Measurements from ENCODE around the gene TRIM54.
"Not testable (repeated sequence)": the region's sequence is repeated elsewhere in the genome, so short reads cannot be mapped to it uniquely, and the experiment has no call there.

Gene TRIM54

DNA sequence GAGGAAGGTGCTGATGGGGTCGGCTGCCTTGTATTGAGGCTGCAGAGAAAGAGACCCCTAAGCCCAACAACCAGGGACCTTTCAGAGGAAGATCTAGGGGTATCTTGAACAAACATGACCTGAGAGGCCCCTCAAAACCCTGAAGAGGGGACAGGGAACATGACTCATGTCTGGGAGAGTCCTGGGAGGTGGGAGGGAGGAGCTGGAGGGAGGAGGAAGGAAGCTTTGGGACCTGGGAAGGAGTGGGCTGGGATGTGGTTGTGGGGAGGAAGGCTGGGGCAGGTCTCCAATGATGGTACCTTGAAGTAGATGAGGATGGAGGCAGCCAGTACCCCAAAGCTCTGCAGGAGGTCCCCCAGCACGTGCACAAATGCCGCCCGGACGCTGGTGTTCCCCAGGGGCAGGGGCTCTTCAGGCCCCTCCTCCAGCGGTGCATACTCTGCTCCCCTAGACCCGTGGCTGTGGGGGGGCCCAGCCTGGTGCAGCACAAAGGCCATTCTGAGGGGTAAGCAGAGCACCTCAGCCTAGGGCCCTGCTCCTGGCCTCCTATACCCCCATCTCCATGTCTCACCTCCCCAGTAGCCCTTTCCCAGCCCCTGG, 25.3 kb upstream of the TRIM54 start:
- DNase-seq (ENCODE audit: low read depth, low spot score) = no peak
- H3K27ac ChIP-seq = no peak overlapping the region

DNA sequence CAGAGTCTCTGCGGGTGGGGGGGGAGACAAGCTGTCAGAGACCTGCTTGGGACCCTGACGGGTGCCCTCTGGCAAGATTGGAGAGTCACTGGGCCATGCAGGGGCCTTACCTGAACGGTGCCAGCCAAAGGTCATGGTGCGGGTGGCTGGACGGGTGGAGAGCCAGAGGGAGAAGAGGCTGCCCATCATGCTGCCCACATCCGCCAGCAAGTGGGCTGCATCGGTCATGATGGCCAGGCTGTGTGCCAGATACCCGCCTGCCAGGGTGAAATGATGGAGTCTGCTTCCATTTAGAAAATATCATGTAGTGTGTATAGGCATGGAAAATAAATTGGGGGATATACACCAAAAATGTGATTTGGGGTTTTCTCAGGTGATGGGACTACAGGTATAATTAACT, 24.2 kb upstream of the TRIM54 start:
- no peak for DNase-seq (ENCODE audit: low read depth, low spot score)
- no peak overlapping the region for H3K27ac ChIP-seq

DNA sequence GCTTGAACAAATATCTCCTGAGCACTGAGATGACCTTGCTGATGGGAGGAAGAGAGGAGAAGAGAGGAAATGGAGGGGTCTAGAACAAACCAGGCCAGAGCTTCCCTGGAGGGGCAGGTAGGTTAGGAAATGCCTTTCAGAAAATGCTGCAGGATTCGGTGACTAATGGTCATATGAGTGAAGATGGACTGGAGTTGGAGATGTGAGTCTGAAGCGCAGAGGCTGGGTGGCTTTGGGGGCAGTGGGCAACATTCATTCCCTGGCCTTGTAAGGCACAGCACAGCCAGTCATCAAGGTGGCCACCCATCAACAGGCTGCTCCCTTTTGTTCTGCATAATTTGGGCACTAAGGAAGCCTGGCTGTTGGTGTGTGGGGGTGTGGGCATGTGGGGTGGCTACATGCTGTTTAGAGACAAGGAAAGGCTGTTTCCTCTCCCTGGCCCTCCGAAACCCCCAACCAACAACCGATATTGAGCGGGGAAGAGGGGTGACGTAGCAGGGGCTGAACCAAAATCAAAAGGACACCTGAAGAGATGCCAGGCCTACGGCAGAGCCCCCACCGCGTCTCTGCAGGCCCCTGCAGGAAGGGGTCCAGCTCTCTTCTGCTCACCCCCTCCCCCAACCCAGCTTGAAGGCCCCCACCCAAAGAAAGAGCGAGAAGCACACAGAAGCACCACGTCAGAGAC, 20.8 kb upstream of the TRIM54 start:
- no peak for DNase-seq (ENCODE audit: low read depth, low spot score)

DNA sequence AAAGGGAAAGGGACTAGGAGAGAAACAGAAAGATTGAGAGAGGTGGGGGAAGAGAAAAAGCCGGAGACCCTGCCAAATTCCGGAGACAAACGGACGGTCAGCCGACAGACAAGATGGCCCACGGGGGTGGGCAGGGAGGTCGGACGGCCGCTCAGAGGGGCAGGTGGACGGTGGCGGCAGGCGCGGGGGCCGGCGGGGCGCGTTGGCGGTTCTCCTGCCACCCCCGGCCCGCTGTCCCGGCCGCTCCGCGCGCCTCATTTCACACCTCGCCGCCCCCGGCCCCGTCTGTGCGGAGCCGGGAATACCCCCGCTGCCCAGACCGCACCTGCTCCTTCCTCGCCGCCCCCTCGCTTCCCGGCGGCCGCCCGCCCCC, 20.3 kb upstream of the TRIM54 start:
- no peak for DNase-seq (ENCODE audit: low read depth, low spot score)
- H3K27ac ChIP-seq = no peak overlapping the region

More for the DNA sequence above, 20.8 kb upstream of the TRIM54 start:
- H3K27ac ChIP-seq = no peak overlapping the region

DNA sequence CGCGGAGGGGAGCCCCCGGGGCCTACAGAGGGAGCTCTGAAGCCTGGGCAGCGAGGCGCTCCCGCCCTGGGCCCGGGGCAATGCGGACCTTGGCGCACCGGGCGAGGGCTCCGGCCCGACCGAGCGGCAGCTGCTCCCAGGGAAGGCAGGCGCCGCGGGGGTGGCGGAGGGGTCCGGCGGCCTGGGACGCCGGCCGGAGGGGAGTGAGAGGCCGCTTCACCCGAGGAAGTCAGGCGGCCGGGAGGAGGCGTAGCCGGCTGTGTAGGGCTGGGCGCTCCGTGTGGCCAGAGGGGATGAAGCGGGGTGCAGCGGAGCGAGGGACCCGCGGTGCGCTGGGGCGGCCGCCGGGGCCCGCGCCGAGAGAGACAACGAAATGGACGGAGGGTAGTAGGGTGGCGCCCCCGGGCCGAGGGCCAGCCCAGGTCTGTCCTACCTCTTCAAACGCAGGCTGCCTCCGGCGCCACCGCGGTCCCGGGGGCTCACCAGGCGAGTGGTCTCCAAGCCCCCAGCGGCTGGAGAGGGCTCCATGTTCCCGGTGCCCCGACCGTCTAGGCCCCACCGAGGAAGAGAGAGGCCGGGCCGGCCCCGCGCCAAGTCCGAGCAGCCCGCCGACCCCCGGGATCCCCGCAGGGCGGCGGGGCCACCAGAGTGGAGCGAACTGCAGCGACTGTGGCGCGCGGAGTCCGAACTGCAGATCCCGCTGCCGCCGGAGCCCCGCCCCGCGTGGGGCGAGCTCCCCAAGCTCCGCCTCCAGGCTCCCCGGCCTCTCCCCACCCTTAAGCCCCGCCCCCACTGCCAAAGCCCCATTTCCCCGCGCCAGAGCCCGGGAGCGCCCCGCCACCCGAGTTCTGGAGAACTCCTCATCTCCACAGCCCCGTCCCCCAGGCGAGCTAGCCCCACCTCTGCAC, 19.6 kb upstream of the TRIM54 start, which contains the start of gene SLC30A3:
TSS of gene SLC30A3 (minus strand) at position 669 of the 908 bp plus-strand sequence. CDS start at position 528, 141 bp downstream.
- no peak for DNase-seq (ENCODE audit: low read depth, low spot score)
- no peak within 1 kb of the TSS for H3K27ac ChIP-seq

DNA sequence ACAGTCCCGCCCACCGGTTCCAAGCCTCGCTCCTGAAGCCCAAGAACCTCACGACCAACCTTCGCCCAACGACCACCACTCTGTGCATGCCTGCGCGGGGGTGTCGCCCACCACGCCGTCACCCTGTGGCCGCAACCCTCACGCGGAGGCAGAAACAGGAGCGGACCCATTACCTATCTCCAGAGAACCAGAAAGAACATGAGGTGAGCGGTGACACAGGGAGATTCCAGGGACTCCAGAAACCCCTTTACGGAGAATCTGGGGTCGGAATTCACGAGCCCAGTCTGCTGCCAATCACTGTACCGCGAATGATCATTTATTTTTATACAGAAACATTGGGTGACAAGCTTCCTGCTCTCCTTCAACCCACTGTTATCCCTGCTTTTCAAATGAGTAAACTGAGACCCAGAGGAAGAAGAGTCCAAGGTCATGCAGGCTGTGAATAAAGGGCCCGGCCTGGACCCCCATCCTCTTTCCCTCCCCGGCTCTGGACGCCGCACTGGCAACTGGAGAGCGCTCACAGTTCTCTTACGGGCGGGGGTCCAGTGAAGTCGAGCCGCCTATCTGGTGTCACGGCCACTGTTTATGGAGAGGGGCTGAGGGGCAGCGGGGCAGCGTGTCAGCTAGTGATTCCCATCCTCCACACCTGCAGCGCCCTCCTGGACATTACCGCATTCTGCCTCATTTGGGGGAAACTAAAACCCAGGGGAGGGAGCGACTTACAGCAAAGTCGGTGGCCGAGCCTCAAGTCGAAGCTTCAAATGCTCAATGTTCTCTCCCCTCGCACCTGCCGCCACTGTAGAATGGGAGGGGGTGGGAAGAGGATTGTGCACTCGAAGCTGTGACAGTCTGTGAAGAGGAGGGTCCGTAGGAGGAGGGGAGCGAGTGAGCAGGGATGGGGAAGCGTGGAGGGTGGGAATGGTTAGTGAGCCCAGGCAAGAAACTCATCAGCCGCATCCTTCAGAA, 18.7 kb upstream of the TRIM54 start:
- DNase-seq (ENCODE audit: low read depth, low spot score) = no peak

DNA sequence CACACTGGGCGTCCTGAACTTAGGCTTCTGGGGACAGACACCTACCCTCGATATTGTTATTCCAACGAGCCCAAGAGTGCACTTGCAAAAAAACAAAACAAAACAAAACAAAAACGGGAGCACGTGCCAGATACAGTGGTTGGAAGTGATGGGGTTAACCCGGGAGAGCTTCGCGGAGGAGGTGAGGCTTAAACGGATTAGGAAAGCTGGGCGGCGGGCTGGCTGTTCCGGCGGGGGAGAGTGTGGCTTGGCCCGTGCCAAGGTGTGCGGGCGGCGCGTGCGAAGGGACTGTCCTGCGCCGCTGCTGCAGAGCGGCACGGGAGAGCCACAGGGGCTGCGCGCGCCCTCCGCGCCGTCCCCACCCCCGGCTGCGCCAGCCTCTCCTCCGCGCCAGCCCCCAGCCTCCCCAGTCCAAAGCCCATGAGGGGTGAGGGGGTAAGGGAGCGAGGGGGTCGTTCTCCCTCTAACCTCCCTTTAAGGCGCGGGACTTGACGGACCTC, 17.9 kb upstream of the TRIM54 start:
- no peak overlapping the region for H3K27ac ChIP-seq
- no peak for DNase-seq (ENCODE audit: low read depth, low spot score)

More for the DNA sequence above, 18.7 kb upstream of the TRIM54 start:
- H3K27ac ChIP-seq = no peak overlapping the region

DNA sequence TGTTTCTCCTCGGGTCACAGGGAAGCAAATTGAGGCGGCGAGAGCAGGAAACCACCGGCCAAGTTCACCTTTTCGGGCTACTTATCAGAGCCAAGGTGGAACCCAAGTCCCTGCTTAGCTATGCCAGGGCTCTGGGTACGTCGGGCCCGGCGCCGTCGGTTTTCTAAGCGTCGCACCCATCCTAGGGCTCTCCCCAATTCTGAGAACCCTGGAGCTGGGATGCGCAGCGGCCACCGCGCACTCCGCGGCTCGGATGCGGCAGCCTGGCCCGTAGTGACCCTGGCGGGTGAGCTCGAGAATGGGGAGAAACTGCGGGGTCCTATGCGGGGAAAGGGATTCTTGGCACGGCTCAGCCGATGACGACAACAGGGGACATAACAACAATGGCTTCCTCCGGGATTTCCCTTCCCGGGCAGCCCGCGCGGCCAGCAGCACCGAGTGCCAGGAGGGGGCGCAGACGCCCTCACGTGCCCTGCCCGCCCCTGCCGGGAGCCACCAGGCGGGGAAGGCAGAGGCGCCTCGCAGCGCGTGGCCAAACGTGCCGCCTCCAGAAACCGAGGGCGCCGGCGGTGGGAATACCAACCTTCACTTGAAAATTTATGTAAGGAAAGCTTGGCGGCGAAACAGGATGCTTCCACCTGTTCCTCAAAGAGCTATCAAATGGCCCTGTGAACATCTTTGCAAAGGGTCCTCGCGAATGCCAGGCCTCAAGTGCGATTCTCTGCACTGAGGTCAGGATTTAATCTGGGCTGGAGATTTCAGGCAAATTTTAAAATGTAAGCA, 17.3 kb upstream of the TRIM54 start:
- no peak for DNase-seq (ENCODE audit: low read depth, low spot score)
- no peak overlapping the region for H3K27ac ChIP-seq

DNA sequence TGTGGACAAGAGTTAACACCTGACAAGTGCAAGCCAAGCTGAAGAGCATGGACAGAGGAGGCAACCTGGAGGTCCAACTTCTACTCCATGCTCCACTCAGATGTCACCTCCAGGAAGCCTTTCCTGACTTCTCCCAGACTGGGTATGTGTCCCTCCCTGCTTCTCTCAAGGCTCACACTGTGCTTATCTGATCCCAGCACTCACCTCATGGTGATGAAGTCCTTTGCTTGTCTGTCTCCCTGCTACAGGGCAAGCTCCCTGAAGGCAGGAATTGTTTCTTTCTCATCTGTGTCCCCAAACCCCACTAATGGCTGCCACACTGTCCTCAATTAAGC, 16.7 kb upstream of the TRIM54 start:
- DNase-seq (ENCODE audit: low read depth, low spot score) = no peak
- H3K27ac ChIP-seq = no peak overlapping the region

DNA sequence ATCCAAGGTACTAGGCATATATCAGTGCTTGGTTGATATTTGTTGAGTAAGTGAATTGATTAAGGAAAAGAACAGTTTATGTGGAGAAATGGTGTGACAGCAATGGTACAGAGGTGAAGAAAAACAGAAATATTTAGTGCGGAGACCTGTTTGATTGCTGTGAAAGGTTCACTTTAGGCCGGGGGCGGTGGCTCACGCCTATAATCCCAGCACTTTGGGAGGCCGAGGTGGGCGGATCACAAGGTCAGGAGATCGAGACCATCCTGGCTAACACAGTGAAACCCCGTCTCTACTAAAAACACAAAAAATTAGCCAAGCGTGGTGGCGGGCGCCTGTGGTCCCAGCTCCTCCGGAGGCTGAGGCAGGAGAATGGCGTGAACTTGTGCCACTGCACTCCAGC, 13.9 kb upstream of the TRIM54 start:
- not testable (repeated sequence) for H3K27ac ChIP-seq; DNase-seq (ENCODE audit: low read depth, low spot score)

DNA sequence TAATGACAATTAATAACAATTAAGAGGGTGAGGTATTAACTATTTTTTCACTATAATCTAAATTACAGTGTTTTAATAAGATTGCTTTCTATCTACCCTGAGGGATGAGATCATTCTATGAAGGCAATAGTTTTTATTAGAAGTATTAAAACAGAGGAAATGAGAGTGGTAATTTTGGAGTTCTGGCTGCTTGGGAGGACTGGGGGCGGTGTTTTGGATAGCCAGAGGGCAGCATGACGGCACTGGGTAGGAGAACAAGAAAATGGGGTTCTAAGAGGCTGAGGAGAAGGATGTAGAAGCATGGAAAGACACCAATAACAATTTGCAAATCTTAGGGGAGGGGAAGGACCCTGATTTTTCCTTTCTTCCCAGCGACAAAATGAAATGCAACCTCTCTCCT, 12.1 kb upstream of the TRIM54 start:
- DNase-seq (ENCODE audit: low read depth, low spot score) = no peak
- no peak overlapping the region for H3K27ac ChIP-seq

DNA sequence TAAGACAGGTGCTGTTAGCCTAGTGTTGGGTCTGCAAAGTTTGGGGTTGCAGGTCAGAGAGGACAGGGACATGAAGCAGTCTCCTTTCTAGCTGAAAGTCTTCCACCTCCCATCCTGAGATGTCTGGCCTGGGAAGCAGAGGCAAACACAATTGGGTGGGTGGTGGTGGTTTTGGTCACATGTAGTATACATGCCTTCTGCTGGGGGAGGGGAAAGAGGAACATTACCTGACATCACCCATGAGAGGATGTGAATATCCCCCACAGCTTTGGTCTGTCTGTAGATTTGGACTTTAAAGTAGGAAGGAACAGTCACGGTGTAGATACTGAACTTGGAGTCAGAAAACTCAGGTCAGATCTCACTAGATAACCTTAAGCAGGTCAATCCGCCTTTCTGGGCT, 11.6 kb upstream of the TRIM54 start:
- no peak overlapping the region for H3K27ac ChIP-seq
- DNase-seq (ENCODE audit: low read depth, low spot score) = no peak

DNA sequence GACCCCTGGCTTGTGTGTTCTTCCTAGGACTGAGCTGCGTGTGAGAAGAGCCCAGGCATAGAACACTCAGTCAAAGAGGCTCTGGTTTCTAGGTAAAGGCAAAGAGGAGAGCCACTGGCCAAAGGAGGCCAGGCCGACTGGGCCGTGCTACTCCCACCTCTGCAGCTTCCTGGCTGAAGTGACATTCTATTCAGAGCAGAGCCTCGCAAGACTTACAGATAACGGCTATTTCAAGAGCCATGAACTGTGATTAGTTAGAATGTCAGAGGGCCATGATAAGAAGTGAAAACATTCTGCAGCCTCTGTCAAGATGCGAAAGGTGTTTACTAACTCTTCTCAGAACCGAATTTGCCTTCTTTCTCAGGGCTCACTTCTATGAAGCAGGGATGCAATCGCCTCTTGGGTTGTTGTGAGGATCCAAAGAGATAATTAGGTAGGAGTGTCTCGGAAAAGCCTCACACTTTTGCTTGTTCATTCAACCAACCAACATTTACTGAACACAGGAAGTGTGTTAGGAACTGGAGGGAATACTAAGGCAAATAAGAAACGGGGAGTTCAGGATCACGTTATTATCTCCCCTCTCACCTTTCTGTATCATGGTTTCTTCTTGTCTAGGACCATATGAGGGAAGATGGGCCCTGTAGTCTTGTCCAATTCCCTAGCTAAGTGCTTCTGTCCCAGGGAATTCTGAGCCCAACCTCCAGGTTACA, 10.4 kb upstream of the TRIM54 start:
- DNase-seq (ENCODE audit: low read depth, low spot score) = no peak
- no peak overlapping the region for H3K27ac ChIP-seq

DNA sequence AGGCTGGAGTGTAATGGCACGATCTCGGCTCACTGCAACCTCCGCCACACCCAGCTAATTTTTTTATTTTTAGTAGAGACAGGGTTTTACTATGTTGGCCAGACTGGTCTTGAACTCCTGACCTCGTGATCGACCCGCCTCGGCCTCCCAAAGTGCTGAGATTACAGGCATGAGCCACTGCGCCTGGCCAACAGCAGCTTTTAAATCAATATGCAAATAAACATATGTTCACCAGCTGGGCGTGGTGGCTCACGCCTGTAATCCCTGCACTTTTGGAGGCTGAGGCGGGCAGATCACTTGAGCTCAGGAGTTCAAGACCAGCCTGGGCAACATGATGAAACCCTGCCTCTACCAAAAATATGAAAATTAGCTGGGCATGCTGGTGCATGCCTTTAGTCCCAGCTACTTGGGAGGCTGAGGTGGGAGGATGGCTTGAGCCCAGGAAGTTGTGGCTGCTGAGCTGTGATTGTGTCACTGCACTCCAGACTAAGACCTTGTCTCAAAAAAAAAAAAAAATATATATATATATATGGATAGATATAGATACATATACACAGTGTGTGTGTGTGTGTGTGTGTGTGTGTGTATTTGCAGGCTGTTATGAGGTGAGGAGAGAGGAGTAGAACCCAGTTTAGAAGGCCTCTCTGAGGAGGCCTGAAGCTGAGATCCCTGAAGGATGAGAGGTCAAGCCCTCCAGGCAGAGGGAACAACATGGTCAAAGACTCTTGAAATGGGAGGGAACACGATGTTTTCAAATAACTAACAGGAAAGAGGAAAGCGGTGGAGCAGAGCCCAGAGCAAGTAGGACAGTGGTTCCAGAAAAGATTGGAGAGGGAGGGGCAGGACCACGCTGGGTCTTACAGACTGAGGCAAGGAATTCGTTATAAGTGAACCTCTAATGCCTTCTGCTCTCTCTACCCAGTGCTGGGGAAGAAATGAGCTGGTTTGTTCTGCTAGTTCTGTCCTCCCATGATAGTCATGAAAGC, 9.4 kb upstream of the TRIM54 start:
- not testable (repeated sequence) for DNase-seq (ENCODE audit: low read depth, low spot score); H3K27ac ChIP-seq

DNA sequence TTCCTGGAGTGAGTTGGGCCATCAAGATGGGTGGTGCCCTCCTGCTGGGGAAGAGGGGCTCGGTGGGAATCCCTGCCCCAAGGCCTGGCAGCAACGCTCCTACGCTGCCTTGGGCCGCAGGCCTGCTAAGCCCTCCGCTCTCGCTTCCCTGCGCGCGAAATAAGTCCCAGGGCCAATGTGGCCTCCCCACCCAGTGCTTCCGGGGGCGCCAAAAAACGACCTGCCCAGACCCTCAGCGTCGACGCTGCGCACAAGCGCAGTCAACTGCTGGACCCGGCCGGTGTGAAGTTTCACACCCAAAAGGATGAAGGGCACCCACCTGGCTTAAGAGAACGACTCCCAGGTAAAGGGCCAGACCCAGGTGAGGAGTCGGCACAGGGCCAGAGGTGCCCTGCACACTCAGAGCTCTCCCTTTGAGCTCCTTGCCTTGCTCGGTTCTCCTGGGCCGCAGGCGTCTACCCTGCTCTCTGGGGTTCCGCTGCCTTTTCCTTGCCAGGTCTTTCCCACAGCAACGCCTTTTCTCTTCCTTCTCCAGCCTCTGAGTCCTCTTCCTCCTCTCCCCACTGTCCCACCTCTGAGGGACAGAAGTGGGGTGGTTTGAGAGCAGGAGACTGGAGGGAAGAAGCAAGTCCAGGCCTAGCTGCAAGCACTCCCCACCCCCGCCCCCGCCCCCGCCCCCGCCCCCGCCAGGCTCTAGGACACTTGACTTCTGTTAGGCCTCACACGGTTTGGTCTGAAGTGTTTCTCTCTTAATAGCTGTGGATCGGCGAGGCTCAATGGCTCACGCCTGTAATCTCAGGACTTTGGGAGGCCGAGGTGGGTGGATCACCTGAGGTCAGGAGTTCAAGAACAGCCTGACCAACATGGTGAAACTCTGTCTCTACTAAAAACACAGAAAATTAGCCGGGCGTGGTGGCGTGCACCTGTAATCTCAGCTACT, 6.7 kb upstream of the TRIM54 start, which contains the start of gene DNAJC5G:
TSS of gene DNAJC5G (plus strand) at position 223 of the 940 bp plus-strand sequence. CDS start 1,296 bp downstream, outside the sequence.
- no peak for DNase-seq (ENCODE audit: low read depth, low spot score)
- no peak within 1 kb of the TSS for H3K27ac ChIP-seq

DNA sequence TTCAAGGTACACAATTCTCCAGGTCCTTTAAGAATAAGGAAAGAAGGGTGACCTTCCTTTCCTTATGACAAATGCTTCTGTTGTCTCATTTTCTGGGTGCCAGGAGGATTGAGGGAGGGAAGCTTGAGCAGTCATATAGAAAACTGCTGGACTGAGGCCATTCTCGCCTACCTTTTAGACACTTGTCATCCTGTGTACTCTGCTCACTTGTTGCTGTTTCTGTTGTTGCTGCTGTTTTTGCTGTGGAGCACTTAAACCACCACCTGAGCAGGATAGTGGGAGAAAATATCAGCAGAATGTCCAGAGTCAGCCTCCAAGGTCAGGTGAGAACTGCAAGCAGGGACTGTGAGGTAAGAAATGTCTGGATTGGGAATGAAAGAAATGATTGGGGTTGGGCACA, 4.2 kb upstream of the TRIM54 start:
- DNase-seq (ENCODE audit: low read depth, low spot score) = no peak
- no peak overlapping the region for H3K27ac ChIP-seq

Measured in epithelial cell of prostate (primary cell).